Endothelial cell of umbilical vein (primary cell): Measurements from ENCODE around the gene GLDN. TPM values are rescaled to one million over a fixed set of nuclear protein-coding genes. Genes with fewer than 3 reads are reported as not detected.

Source experiments
- BruUV-seq: library from RNA; stranded (reverse); fragments of 400-500 nt; replicated peaks from 2 replicates; lab custom pipeline; 2021; lab: Mats Ljungman, UMichigan
- CTCF ChIA-PET: fragments of 300-600, 350-600 bp; sonication (Branson Sonifier 250); formaldehyde crosslinking; loops from one replicate; lab custom pipeline; 2021; ENCODE audit warnings: antibody characterized with exemption, inconsistent platforms; lab: Charles Lee
- POLR2A ChIA-PET: fragments of 300-600, 350-600 bp; sonication (Branson Sonifier 250); formaldehyde crosslinking; loops from one replicate; lab custom pipeline; 2021; ENCODE audit warnings: antibody characterized with exemption, inconsistent platforms; lab: Charles Lee
- DNase-seq: peaks from one replicate; pipeline ENCODE4 v3.0.0-alpha.2; 2011; ENCODE audit warnings: low read depth, low spot score
- FAIRE-seq: peaks from 2 replicates; lab custom pipeline; 2011; peaks lifted over from hg19 to GRCh38; lab: Jason Lieb, UNC
- H2AFZ ChIP-seq: 2 replicates; pipeline ENCODE4 v1.6.0; 2012; ENCODE audit warnings: low read depth, low read length, control low read depth, inconsistent platforms
- H3K27ac ChIP-seq: 2 replicates; pipeline ENCODE4 v1.5.1; 2011; ENCODE audit warnings: low read depth, mild to moderate bottlenecking, control low read depth, low read length, moderate library complexity; ENCODE audit not compliant: insufficient read depth
- H3K27me3 ChIP-seq, 2 experiments: 2 replicates each; pipeline versions ENCODE4 v1.6.0 to v1.6.1; 2011; ENCODE audit warnings: low read length in 2 of 2, mixed read lengths in 1 of 2; ENCODE audit not compliant: control insufficient read depth in 2 of 2, insufficient read depth in 2 of 2
- H3K36me3 ChIP-seq, 2 experiments: 2 replicates in 1 of 2; 3 replicates in 1 of 2; pipeline ENCODE4 v1.5.1; 2011; ENCODE audit warnings: low read length in 2 of 2, mild to moderate bottlenecking in 1 of 2, moderate library complexity in 1 of 2; ENCODE audit not compliant: control insufficient read depth in 2 of 2, insufficient read depth in 2 of 2; ENCODE audit errors: extremely low read depth in 1 of 2
- H3K4me1 ChIP-seq: 3 replicates; pipeline ENCODE4 v1.5.1; 2011; ENCODE audit warnings: mild to moderate bottlenecking, low read length; ENCODE audit not compliant: control insufficient read depth, insufficient read depth; ENCODE audit errors: extremely low read depth
- H3K4me2 ChIP-seq: 2 replicates; pipeline ENCODE4 v1.6.1; 2011; ENCODE audit warnings: low read length, control low read depth, mixed read lengths; ENCODE audit not compliant: insufficient read depth
- H3K4me3 ChIP-seq, 3 experiments: fragments of 200-600 bp in 1 of 3; sonication (generic), shearing (Covaris generic) in 1 of 3; replicated peaks in 1 of 3; 2 replicates each; pipeline ENCODE4 v1.5.1; 2011 to 2016; ENCODE audit warnings: control low read depth in 3 of 3, low read length in 3 of 3, mild to moderate bottlenecking in 2 of 3, inconsistent platforms in 1 of 3, low read depth in 1 of 3, moderate library complexity in 1 of 3; ENCODE audit not compliant: insufficient read depth in 1 of 3
- H3K79me2 ChIP-seq: 2 replicates; pipeline ENCODE4 v1.6.0; 2012; ENCODE audit warnings: low read length, inconsistent platforms; ENCODE audit not compliant: control insufficient read depth, insufficient read depth
- H3K9ac ChIP-seq: replicated peaks from 2 replicates; pipeline ENCODE3; 2011; ENCODE audit warnings: low read length, control low read depth; ENCODE audit not compliant: insufficient read depth; ENCODE audit errors: extremely low read depth
- H3K9me1 ChIP-seq: replicated peaks from 3 replicates; pipeline ENCODE4 v1.6.0; 2011; ENCODE audit warnings: mild to moderate bottlenecking, low read length; ENCODE audit not compliant: control insufficient read depth, insufficient read depth; ENCODE audit errors: extremely low read depth
- H3K9me3 ChIP-seq: replicated peaks from 2 replicates; pipeline ENCODE4 v1.5.1; 2012; ENCODE audit warnings: low read length, inconsistent platforms; ENCODE audit not compliant: control insufficient read depth, insufficient read depth
- H4K20me1 ChIP-seq: replicated peaks from 2 replicates; pipeline ENCODE3; 2011; ENCODE audit warnings: mild to moderate bottlenecking, low read length; ENCODE audit not compliant: control insufficient read depth, insufficient read depth; ENCODE audit errors: extremely low read depth
- EZH2 ChIP-seq: IDR thresholded peaks from 2 replicates; pipeline ENCODE4 v1.6.1; 2012; ENCODE audit warnings: borderline replicate concordance, low read depth, mild to moderate bottlenecking, moderate library complexity, low read length, inconsistent platforms; ENCODE audit not compliant: severe bottlenecking
- FOS ChIP-seq: IDR thresholded peaks from 2 replicates; pipeline ENCODE4 v1.6.1; 2011; ENCODE audit warnings: mild to moderate bottlenecking, low read length, moderate library complexity, borderline replicate concordance; ENCODE audit not compliant: insufficient read depth
- GATA2 ChIP-seq: IDR thresholded peaks from 2 replicates; pipeline ENCODE4 v1.7.0; 2011; ENCODE audit warnings: low read depth, mild to moderate bottlenecking, moderate library complexity, mixed read lengths, low read length; ENCODE audit not compliant: insufficient read length, insufficient read depth
- JUN ChIP-seq: IDR thresholded peaks from 2 replicates; pipeline ENCODE4 v1.6.1; 2011; ENCODE audit warnings: borderline replicate concordance, low read depth; ENCODE audit not compliant: insufficient read length, insufficient read depth
- MYC ChIP-seq: IDR thresholded peaks from one replicate; pipeline ENCODE4 v1.6.1; 2011; ENCODE audit warnings: mild to moderate bottlenecking, low read depth, low read length
- POLR2A ChIP-seq: IDR thresholded peaks from 2 replicates; pipeline ENCODE4 v1.6.1; 2012; ENCODE audit warnings: low read depth, mild to moderate bottlenecking, control low read depth, low read length
- POLR2AphosphoS5 ChIP-seq: IDR thresholded peaks from 2 replicates; pipeline ENCODE4 v1.6.1; 2012; ENCODE audit warnings: low read depth, mild to moderate bottlenecking, control low read depth, low read length, moderate library complexity; ENCODE audit not compliant: insufficient read depth
- dilution Hi-C: fragments of 300-500 bp; cut with MboI; formaldehyde crosslinking; loops from one replicate; pipeline ENCODE4 v1.15.0; 2019; ENCODE audit warnings: low sequenced_read_pairs; ENCODE audit not compliant: extremely low pct_ligation_motif_present
- intact Hi-C: fragments of 100-400 bp; cut with micrococcal nuclease; formaldehyde crosslinking; loops from one replicate; pipeline ENCODE4 v1.10.0; 2022
- polyA plus RNA-seq, 4 experiments: library from polyadenylated mRNA; depleted of rRNA in 3 of 4; stranded (reverse) in 3 of 4; unstranded in 1 of 4; fragments of >200 nt; gene quantifications; 2 replicates each; pipeline versions ENCODE4 v1.2.1 to v1.2.3, GENCODE V29; 2011 to 2012; ENCODE audit warnings: missing spikeins in 1 of 4
- total RNA-seq: library from RNA; stranded (reverse); gene quantifications from 2 replicates; pipeline ENCODE4 v1.2.3, GENCODE V29; 2021
- TF ChIP-seq, protein P1 (sequence below), 2 donors: IDR thresholded peaks; 1 replicate in 1 of 2; 2 replicates in 1 of 2; pipeline ENCODE4 v1.5.1; 2011; ENCODE audit warnings: low read length in 2 of 2, mild to moderate bottlenecking in 2 of 2, moderate library complexity in 2 of 2, control low read depth in 1 of 2, inconsistent platforms in 1 of 2, low read depth in 1 of 2; ENCODE audit not compliant: insufficient read depth in 1 of 2; ENCODE audit errors: extremely low read depth in 1 of 2
- TF ChIP-seq, protein P2 (sequence below): IDR thresholded peaks from 2 replicates; pipeline ENCODE4 v1.6.1; 2011; ENCODE audit not compliant: insufficient read depth, insufficient read length

Gene GLDN
- total and polyA plus RNA-seq, 2 donors (not counting 3 experiments of a cell fraction or from before 2014, with no cell fraction given), result not detected

DNA sequence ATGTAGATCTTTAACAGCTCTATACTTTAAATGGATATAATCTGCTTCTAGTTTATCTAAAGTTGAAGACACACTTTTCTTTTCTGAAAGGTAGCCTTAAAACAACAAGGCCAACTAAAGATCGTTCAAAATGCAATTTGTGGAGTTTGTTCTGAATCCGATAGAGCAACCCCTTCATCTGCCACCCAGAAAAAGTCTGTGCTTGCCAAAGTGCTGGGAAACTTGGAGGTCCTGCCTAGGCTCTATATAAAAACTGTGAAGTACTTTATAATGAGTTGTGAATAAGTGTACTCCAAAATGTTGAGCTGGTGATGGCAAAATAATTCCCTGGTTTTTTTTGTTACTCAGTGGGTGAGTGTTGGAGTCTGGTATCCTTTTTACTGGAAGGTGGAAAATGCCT, 12.5 kb downstream of the GLDN start:
- no TSS peak for BruUV-seq
- no peaks in the 10 kb centered on the region for H3K9me1 ChIP-seq
- FAIRE-seq (no peak), DNase-seq (no peak)
- no peak overlapping the region for H3K27ac ChIP-seq
- dilution Hi-C loops, result no loop called here
- no peaks in the 10 kb centered on the region for H4K20me1 ChIP-seq
- H3K9ac ChIP-seq, result no peak overlapping the region
- no peaks in the 10 kb centered on the region for H3K4me1 ChIP-seq
- TF ChIP-seq, protein P1, sequence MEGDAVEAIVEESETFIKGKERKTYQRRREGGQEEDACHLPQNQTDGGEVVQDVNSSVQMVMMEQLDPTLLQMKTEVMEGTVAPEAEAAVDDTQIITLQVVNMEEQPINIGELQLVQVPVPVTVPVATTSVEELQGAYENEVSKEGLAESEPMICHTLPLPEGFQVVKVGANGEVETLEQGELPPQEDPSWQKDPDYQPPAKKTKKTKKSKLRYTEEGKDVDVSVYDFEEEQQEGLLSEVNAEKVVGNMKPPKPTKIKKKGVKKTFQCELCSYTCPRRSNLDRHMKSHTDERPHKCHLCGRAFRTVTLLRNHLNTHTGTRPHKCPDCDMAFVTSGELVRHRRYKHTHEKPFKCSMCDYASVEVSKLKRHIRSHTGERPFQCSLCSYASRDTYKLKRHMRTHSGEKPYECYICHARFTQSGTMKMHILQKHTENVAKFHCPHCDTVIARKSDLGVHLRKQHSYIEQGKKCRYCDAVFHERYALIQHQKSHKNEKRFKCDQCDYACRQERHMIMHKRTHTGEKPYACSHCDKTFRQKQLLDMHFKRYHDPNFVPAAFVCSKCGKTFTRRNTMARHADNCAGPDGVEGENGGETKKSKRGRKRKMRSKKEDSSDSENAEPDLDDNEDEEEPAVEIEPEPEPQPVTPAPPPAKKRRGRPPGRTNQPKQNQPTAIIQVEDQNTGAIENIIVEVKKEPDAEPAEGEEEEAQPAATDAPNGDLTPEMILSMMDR (IDR thresholded peaks at IDR 0.05; ENCODE audit: extremely low read depth in 1 of 2, insufficient read depth in 1 of 2, low read depth in 1 of 2, low read length in 2 of 2), result no peak
- no peak for TF ChIP-seq GATA2
- TF ChIP-seq EZH2, result no peak
- TF ChIP-seq, protein P2, sequence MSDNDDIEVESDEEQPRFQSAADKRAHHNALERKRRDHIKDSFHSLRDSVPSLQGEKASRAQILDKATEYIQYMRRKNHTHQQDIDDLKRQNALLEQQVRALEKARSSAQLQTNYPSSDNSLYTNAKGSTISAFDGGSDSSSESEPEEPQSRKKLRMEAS, result no peak
- TF ChIP-seq POLR2AphosphoS5, result no peak
- no peak for TF ChIP-seq JUN
- no peak for TF ChIP-seq MYC
- TF ChIP-seq FOS, result no peak
- no peak for TF ChIP-seq POLR2A
- no peak overlapping the region for H3K4me2 ChIP-seq
- CTCF ChIA-PET, result interaction anchor here (0.7 to 2.2 kb wide), 3 partner anchors 10 to 395 kb away, joined by 3 to 8 read pairs (median 3); no protein-coding TSS in a partner anchor
- no peak overlapping the region for H2AFZ ChIP-seq
- POLR2A ChIA-PET, result no interaction called here
- no peaks in the 10 kb centered on the region for H3K9me3 ChIP-seq
- H3K79me2 ChIP-seq, result no peaks in the 10 kb centered on the region
- intact Hi-C loops, result no loop called here
- no peak overlapping the region for H3K4me3 ChIP-seq
- no peaks in the 10 kb centered on the region for H3K36me3 ChIP-seq
- peaks cover 68 to 69% of the 10 kb centered on the region in 2 experiments for H3K27me3 ChIP-seq
